Karpas-422 (cell line): ENCODE results near the gene FTCD. TPM values are rescaled to one million over a fixed set of nuclear protein-coding genes. Genes with fewer than 3 reads are reported as not detected.

Experiments
- DNase-seq: peaks from one replicate; pipeline ENCODE4 v3.0.0-alpha.2; 2015
- H2AFZ ChIP-seq: fragments of 200-600 bp; sonication (generic); 2 replicates; pipeline ENCODE4 v1.6.1; 2014; ENCODE audit warnings: antibody characterized with exemption, low read length, mixed read lengths
- H3K27ac ChIP-seq: fragments of 200-600 bp; sonication (generic); 2 replicates; pipeline ENCODE4 v1.5.1; 2014; ENCODE audit warnings: mild to moderate bottlenecking, low read length, moderate library complexity
- H3K27me3 ChIP-seq: fragments of 200-600 bp; sonication (generic); 2 replicates; pipeline ENCODE4 v1.6.1; 2014; ENCODE audit warnings: low read length, mixed read lengths
- H3K36me3 ChIP-seq: fragments of 200-600 bp; sonication (generic); 2 replicates; pipeline ENCODE4 v1.6.1; 2014; ENCODE audit warnings: low read length, mixed read lengths; ENCODE audit not compliant: insufficient read depth
- H3K4me1 ChIP-seq: fragments of 200-600 bp; sonication (generic); 2 replicates; pipeline ENCODE4 v1.6.1; 2014; ENCODE audit warnings: mild to moderate bottlenecking, low read length, mixed read lengths
- H3K4me2 ChIP-seq: fragments of 200-600 bp; sonication (generic); 2 replicates; pipeline ENCODE4 v1.6.1; 2014; ENCODE audit warnings: low read length, low read depth, mild to moderate bottlenecking; ENCODE audit not compliant: poor library complexity, severe bottlenecking
- H3K4me3 ChIP-seq: fragments of 200-600 bp; sonication (generic); 2 replicates; pipeline ENCODE4 v1.5.1; 2014; ENCODE audit warnings: mild to moderate bottlenecking, antibody characterized with exemption, low read length, mixed read lengths
- H3K79me2 ChIP-seq: fragments of 200-600 bp; sonication (generic); 2 replicates; pipeline ENCODE4 v1.6.1; 2014; ENCODE audit warnings: mild to moderate bottlenecking, low read length, mixed read lengths
- H3K9ac ChIP-seq: fragments of 200-600 bp; sonication (generic); 2 replicates; pipeline ENCODE4 v1.6.0; 2014; ENCODE audit warnings: low read length
- H3K9me2 ChIP-seq: fragments of 200-600 bp; sonication (generic), shearing (Covaris generic); replicated peaks from 2 replicates; pipeline ENCODE4 v1.6.0; 2014; ENCODE audit warnings: mild to moderate bottlenecking, low read length, moderate library complexity; ENCODE audit not compliant: insufficient read depth
- H3K9me3 ChIP-seq: fragments of 300-700, 200-600 bp; sonication (generic); 2 replicates; pipeline ENCODE4 v1.6.1; 2014; ENCODE audit warnings: low read length, mixed read lengths
- H4K20me1 ChIP-seq: fragments of 200-600 bp; sonication (generic); 2 replicates; pipeline ENCODE4 v1.6.1; 2014; ENCODE audit warnings: mild to moderate bottlenecking, antibody characterized with exemption, low read length, low read depth; ENCODE audit not compliant: insufficient read depth
- total RNA-seq: library from RNA; depleted of rRNA; stranded (reverse); fragments of >200 nt; shearing (Covaris generic); gene quantifications from 2 replicates; pipeline ENCODE4 v1.2.3, GENCODE V29; 2014; ENCODE audit warnings: low replicate concordance

The FTCD gene
- total RNA-seq, 1 experiment from 2014 or later, result not detected

GRCh38 chr21:46121286-46122221 lies 33.8 kb downstream of the FTCD start:
- H3K4me3 ChIP-seq, result no peak overlapping the region
- no peaks in the 10 kb centered on the region for H3K9me3 ChIP-seq
- H3K36me3 ChIP-seq, result no peaks in the 10 kb centered on the region
- H4K20me1 ChIP-seq, result no peaks in the 10 kb centered on the region
- H3K27ac ChIP-seq, result no peak overlapping the region
- no peaks in the 10 kb centered on the region for H3K27me3 ChIP-seq
- H2AFZ ChIP-seq, result no peak overlapping the region
- no peaks in the 10 kb centered on the region for H3K79me2 ChIP-seq
- no peak for DNase-seq
- H3K9ac ChIP-seq, result no peak overlapping the region
- H3K9me2 ChIP-seq, result no peaks in the 10 kb centered on the region
- no peaks in the 10 kb centered on the region for H3K4me1 ChIP-seq
- H3K4me2 ChIP-seq, result no peak overlapping the region

- Histone ChIP-seq H4K20me1 (no peaks in the 10 kb centered on the region), H3K9me3 (no peaks in the 10 kb centered on the region), H3K9ac (no peak overlapping the region), H3K4me1 (no peaks in the 10 kb centered on the region), H3K9me2 (no peaks in the 10 kb centered on the region), H3K4me3 (no peak overlapping the region), H3K27ac (no peak overlapping the region), H3K27me3 (no peaks in the 10 kb centered on the region), H2AFZ (no peak overlapping the region), H3K4me2 (no peak overlapping the region), H3K79me2 (no peaks in the 10 kb centered on the region), H3K36me3 (no peaks in the 10 kb centered on the region)
- no peak for DNase-seq
These were observed 34.8 kb downstream of the FTCD start for GRCh38 chr21:46120301-46121285.

GRCh38 chr21:46119637-46120271 lies 35.6 kb downstream of the FTCD start:
- no peak overlapping the region for H2AFZ ChIP-seq
- no peak overlapping the region for H3K9ac ChIP-seq
- H3K4me2 ChIP-seq, result no peak overlapping the region
- DNase-seq, result no peak
- H3K9me3 ChIP-seq, result no peaks in the 10 kb centered on the region
- no peaks in the 10 kb centered on the region for H3K79me2 ChIP-seq
- no peak overlapping the region for H3K4me3 ChIP-seq
- H3K27ac ChIP-seq, result no peak overlapping the region
- no peaks in the 10 kb centered on the region for H4K20me1 ChIP-seq
- H3K27me3 ChIP-seq, result no peaks in the 10 kb centered on the region
- H3K36me3 ChIP-seq, result no peaks in the 10 kb centered on the region
- no peaks in the 10 kb centered on the region for H3K9me2 ChIP-seq
- H3K4me1 ChIP-seq, result no peaks in the 10 kb centered on the region

- no peaks in the 10 kb centered on the region for H3K9me2 ChIP-seq
- H3K4me2 ChIP-seq, result no peak overlapping the region
- H3K27me3 ChIP-seq, result no peaks in the 10 kb centered on the region
- H3K9ac ChIP-seq, result no peak overlapping the region
- no peaks in the 10 kb centered on the region for H3K9me3 ChIP-seq
- H3K79me2 ChIP-seq, result no peaks in the 10 kb centered on the region
- H3K27ac ChIP-seq, result no peak overlapping the region
- H4K20me1 ChIP-seq, result no peaks in the 10 kb centered on the region
- DNase-seq, result no peak
- H2AFZ ChIP-seq, result no peak overlapping the region
- no peaks in the 10 kb centered on the region for H3K4me1 ChIP-seq
- H3K36me3 ChIP-seq, result no peaks in the 10 kb centered on the region
- no peak overlapping the region for H3K4me3 ChIP-seq
These were observed 36.2 kb downstream of the FTCD start for GRCh38 chr21:46119144-46119636.

GRCh38 chr21:46118316-46119143 lies 36.8 kb downstream of the FTCD start:
- no peak for DNase-seq
- H3K36me3 ChIP-seq, result no peaks in the 10 kb centered on the region
- H4K20me1 ChIP-seq, result no peaks in the 10 kb centered on the region
- no peak overlapping the region for H2AFZ ChIP-seq
- no peaks in the 10 kb centered on the region for H3K4me1 ChIP-seq
- no peaks in the 10 kb centered on the region for H3K9me2 ChIP-seq
- no peak overlapping the region for H3K9ac ChIP-seq
- H3K4me3 ChIP-seq, result no peak overlapping the region
- no peaks in the 10 kb centered on the region for H3K79me2 ChIP-seq
- H3K9me3 ChIP-seq, result no peaks in the 10 kb centered on the region
- H3K4me2 ChIP-seq, result no peak overlapping the region
- H3K27me3 ChIP-seq, result no peaks in the 10 kb centered on the region
- no peak overlapping the region for H3K27ac ChIP-seq

- Histone ChIP-seq H3K79me2 (no peaks in the 10 kb centered on the region), H3K27me3 (no peaks in the 10 kb centered on the region), H3K36me3 (no peaks in the 10 kb centered on the region), H3K4me1 (no peaks in the 10 kb centered on the region), H3K9ac (no peak overlapping the region), H3K9me2 (no peaks in the 10 kb centered on the region), H3K9me3 (no peaks in the 10 kb centered on the region), H3K4me3 (no peak overlapping the region), H4K20me1 (no peaks in the 10 kb centered on the region), H2AFZ (no peak overlapping the region), H3K27ac (no peak overlapping the region), H3K4me2 (no peak overlapping the region)
- DNase-seq, result no peak
These were observed 37.6 kb downstream of the FTCD start for GRCh38 chr21:46117586-46118315.
